Activated B cell treated with CpG ODN at 0.5 μM for 24 hours (primary cell): ENCODE measurements around the gene PDE1C. TPM values are rescaled to one million over a fixed set of nuclear protein-coding genes. Genes with fewer than 3 reads are reported as not detected.

ENCODE experiments used
- ATAC-seq: fragments of 200-7000 bp; cut with Tn5 transposase; one replicate; pipeline ENCODE4 v1.10.0; 2021; ENCODE audit warnings: low read depth, mild to moderate bottlenecking, moderate library complexity
- CTCF ChIA-PET: fragments of 350-600 bp; sonication (Branson Sonifier 250); formaldehyde crosslinking; loops from one replicate; lab custom pipeline; 2021; ENCODE audit warnings: antibody characterized with exemption; lab: Charles Lee
- POLR2A ChIA-PET: fragments of 350-600 bp; sonication (Branson Sonifier 250); formaldehyde crosslinking; loops from one replicate; lab custom pipeline; 2021; ENCODE audit warnings: antibody characterized with exemption; lab: Charles Lee
- DNase-seq: peaks from one replicate; pipeline ENCODE4 v3.0.0; 2022
- H3K27ac Mint-ChIP-seq: one replicate; pipeline ENCODE4 v1.8.0; 2020; ENCODE audit warnings: mixed read lengths
- H3K27me3 Mint-ChIP-seq: one replicate; pipeline ENCODE4 v1.8.0; 2021; ENCODE audit warnings: mixed read lengths
- H3K36me3 Mint-ChIP-seq: one replicate; pipeline ENCODE4 v1.8.0; 2021; ENCODE audit warnings: low read depth, mixed read lengths
- H3K4me1 Mint-ChIP-seq: one replicate; pipeline ENCODE4 v1.8.0; 2021; ENCODE audit warnings: mixed read lengths
- H3K4me3 Mint-ChIP-seq: one replicate; pipeline ENCODE4 v1.8.0; 2020; ENCODE audit warnings: mild to moderate bottlenecking, mixed read lengths
- H3K9me3 Mint-ChIP-seq: one replicate; pipeline ENCODE4 v1.8.0; 2020; ENCODE audit warnings: mixed read lengths
- intact Hi-C: fragments of 100-400 bp; cut with micrococcal nuclease; formaldehyde crosslinking; loops from one replicate; pipeline ENCODE4 v1.15.1; 2024
- total RNA-seq: library from RNA; stranded (reverse); gene quantifications from 2 replicates; pipeline ENCODE4 v1.2.3, GENCODE V29; 2022
- TF ChIP-seq, protein P1 (sequence below): fragments of 200-600 bp; IDR thresholded peaks from one replicate; pipeline ENCODE4 v1.8.0; 2022; ENCODE audit warnings: antibody characterized with exemption, mild to moderate bottlenecking

Gene PDE1C
- not detected in 2 replicates for total RNA-seq

DNA sequence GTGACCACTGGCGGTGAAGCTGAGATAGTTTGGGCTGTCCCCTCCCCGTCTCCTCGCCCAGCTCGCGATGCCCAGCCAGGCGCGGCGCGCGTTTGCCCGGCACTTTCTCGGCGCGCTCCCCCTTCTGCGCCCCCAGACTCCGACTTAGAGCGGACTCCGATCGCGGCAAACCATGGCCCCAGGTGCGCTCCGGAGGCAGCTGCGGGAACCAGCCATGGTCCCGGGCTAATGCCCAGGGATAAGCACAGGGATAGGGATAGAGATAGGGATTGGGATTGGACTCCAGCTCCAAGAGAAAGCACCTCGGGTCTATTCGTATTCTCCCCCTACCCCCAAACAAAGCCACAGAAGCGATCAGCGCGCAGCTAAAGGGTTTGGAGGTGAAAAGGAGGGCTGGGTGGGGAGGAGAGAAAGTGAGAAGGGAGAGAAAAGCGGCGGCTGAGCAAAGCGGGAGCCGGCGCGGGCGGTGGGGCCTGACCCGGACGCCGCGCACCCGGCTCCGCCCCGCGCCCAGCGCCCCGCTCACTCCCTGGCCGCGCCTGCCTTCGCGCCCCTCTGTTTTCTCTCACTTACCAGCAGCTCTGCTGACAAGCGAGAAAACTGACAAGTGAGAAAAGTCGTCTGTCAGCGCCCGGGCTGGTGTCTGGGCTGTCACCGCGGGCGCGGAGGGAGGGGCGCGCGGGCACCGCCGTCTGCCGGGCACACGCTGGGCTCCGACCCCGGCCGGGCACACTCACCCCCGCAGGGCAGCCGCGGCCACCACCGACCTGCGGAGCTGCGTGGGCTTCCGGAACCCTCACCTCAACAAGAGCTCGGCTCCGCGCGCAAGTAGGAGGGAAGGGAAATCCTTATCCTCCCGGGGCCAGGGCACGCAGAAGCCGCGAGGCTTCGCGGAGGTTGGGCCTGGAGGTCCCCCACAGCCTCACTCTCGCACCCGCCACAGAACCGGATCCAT lies at the start of gene PDE1C:
Gene PDE1C, minus strand, starts transcription at position 2 of the 955 bp plus-strand sequence.
- POLR2A ChIA-PET: no interaction called here
- DNase-seq: no peak

DNA sequence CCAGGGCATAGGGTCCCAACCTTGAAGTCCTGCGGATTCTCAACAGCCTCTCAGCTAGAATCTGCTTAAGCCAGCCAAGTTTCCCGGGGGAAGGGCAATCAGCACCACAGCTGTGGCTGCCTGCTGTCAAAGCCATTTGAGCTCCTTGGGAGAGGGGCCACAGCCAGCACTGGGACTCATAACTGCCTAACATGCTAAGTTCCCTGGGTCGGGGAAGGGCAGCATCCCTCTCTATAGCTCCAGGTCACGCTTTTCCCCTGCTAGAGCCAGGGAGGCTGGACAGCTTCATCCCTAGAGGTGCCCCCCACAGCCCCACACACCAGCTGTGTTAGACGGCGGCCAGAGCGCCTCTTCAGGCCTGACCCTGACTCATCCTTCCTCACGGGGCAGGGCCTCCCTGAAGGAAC lies 49.6 kb upstream of the PDE1C start:
- ChIA-PET POLR2A (no interaction called here), CTCF (no interaction called here)
- H3K27ac Mint-ChIP-seq: no peak overlapping the region

More for the DNA sequence above, at the start of gene PDE1C:
- H3K27ac Mint-ChIP-seq: no peak within 1 kb of the TSS
- no peaks in the 10 kb centered on the region for H3K9me3 Mint-ChIP-seq
- no peak within 1 kb of the TSS for H3K4me3 Mint-ChIP-seq
- ATAC-seq: no peak
- CTCF ChIA-PET: no interaction called here
- peaks cover 30% of the 10 kb centered on the region for H3K27me3 Mint-ChIP-seq
- intact Hi-C loops: no loop called here
- H3K36me3 Mint-ChIP-seq: no peaks in the 10 kb centered on the region
- TF ChIP-seq, protein P1, sequence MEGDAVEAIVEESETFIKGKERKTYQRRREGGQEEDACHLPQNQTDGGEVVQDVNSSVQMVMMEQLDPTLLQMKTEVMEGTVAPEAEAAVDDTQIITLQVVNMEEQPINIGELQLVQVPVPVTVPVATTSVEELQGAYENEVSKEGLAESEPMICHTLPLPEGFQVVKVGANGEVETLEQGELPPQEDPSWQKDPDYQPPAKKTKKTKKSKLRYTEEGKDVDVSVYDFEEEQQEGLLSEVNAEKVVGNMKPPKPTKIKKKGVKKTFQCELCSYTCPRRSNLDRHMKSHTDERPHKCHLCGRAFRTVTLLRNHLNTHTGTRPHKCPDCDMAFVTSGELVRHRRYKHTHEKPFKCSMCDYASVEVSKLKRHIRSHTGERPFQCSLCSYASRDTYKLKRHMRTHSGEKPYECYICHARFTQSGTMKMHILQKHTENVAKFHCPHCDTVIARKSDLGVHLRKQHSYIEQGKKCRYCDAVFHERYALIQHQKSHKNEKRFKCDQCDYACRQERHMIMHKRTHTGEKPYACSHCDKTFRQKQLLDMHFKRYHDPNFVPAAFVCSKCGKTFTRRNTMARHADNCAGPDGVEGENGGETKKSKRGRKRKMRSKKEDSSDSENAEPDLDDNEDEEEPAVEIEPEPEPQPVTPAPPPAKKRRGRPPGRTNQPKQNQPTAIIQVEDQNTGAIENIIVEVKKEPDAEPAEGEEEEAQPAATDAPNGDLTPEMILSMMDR: no peak
- no peaks in the 10 kb centered on the region for H3K4me1 Mint-ChIP-seq

DNA sequence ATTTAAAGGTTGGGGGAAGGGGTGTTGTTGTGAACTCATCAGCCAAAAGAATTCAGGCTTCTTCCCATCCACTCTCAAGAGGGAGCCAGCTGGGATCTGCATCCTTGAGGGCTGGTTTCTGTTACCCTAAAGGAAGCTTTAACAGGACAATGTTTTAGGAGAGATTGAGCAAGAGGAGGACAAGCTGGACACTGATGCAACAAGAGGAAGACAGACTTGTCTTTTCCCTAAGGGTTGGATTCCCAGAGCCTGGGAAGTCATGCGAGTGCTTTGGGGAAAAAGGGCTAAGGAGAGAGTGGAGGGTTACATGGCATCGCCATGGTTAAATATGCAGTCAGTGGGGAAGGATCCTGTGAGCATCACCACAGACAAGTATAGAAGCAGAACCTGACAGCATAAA lies 47.6 kb upstream of the PDE1C start:
- Mint-ChIP-seq H3K4me3 (no peak overlapping the region), H3K9me3 (peaks cover 5% of the 10 kb centered on the region), H3K27me3 (no peaks in the 10 kb centered on the region), H3K4me1 (no peaks in the 10 kb centered on the region), H3K27ac (no peak overlapping the region), H3K36me3 (no peaks in the 10 kb centered on the region)
- TF ChIP-seq, protein P1: no peak
- ChIA-PET POLR2A (no interaction called here), CTCF (no interaction called here)
- intact Hi-C loops: no loop called here
- ATAC-seq: no peak
- no peak for DNase-seq

More for the DNA sequence above, 49.6 kb upstream of the PDE1C start:
- Mint-ChIP-seq H3K4me3 (no peak overlapping the region), H3K27me3 (no peaks in the 10 kb centered on the region), H3K9me3 (peaks cover 13% of the 10 kb centered on the region), H3K36me3 (no peaks in the 10 kb centered on the region), H3K4me1 (no peaks in the 10 kb centered on the region)
- intact Hi-C loops: no loop called here
- DNase-seq (no peak), ATAC-seq (no peak)
- TF ChIP-seq, protein P1: no peak

DNA sequence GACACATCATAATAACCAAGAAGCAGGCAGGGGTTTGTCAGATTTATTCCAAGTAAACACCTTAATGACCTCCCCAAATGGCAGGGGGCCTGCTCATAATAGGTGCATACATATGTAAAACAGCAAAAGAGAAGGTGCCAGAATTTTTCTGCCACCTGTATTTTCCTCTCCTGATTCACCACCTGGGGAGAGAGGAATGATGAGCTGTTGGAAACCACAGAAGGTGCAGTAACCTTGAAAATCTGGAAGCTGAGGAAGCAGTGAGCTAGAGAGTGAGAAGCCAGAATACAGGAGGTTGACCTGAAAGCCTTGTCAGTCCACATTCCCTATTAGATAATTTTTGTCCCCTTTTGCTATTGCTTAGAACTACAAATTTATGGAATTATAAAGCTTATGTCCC lies 46.2 kb upstream of the PDE1C start:
- ATAC-seq (no peak), DNase-seq (no peak)
- no peaks in the 10 kb centered on the region for H3K27me3 Mint-ChIP-seq
- intact Hi-C loops: no loop called here
- H3K9me3 Mint-ChIP-seq: peaks cover 6% of the 10 kb centered on the region
- H3K4me1 Mint-ChIP-seq: no peaks in the 10 kb centered on the region
- TF ChIP-seq, protein P1: no peak
- no peaks in the 10 kb centered on the region for H3K36me3 Mint-ChIP-seq
- ChIA-PET CTCF (no interaction called here), POLR2A (no interaction called here)
- H3K4me3 Mint-ChIP-seq: no peak overlapping the region
- no peak overlapping the region for H3K27ac Mint-ChIP-seq

DNA sequence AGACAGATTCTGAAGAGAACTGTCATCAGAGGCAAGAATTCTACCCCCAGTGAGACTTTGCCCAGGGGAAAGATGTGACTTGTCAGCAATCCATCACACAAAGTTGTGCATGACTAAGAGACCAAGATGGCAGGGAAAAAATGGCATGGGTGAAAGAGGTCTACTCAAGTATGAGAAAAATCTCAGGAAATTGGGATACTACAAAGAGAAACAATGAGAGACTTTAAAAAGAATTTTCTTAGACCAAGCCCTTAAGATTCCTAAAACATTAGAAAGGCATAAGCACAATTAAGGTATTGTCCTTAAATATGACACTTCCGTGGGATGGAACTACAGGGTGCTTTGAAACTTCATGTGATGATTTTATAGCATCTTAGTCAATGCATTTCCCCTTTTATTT lies 45.6 kb upstream of the PDE1C start:
- TF ChIP-seq, protein P1: no peak
- intact Hi-C loops: no loop called here
- POLR2A ChIA-PET: no interaction called here
- ATAC-seq: no peak
- no peak overlapping the region for H3K27ac Mint-ChIP-seq
- CTCF ChIA-PET: no interaction called here
- no peaks in the 10 kb centered on the region for H3K4me1 Mint-ChIP-seq
- no peak overlapping the region for H3K4me3 Mint-ChIP-seq
- H3K9me3 Mint-ChIP-seq: peaks cover 9% of the 10 kb centered on the region
- no peaks in the 10 kb centered on the region for H3K27me3 Mint-ChIP-seq
- no peak for DNase-seq
- no peaks in the 10 kb centered on the region for H3K36me3 Mint-ChIP-seq
